HG03039 (cell line): ENCODE data around the gene CDX2.

Source experiments
- ATAC-seq: cut with Tn5 transposase; IDR thresholded peaks from one replicate; pipeline ENCODE4 v1.9.1; 2021; ENCODE audit warnings: mild to moderate bottlenecking, moderate library complexity; ENCODE audit not compliant: unreplicated experiment

CDX2 gene

GRCh38 chr13:27918918-27919658, 50.0 kb downstream of the CDX2 start:
- no peak for ATAC-seq

GRCh38 chr13:27918041-27918917, 50.8 kb downstream of the CDX2 start:
- no peak for ATAC-seq

- no peak for ATAC-seq
Measured at GRCh38 chr13:27917121-27917947, 51.8 kb downstream of the CDX2 start.

GRCh38 chr13:27915301-27916207, 53.6 kb downstream of the CDX2 start:
- no peak for ATAC-seq

- ATAC-seq: no peak
Measured at GRCh38 chr13:27913160-27913559, 56.0 kb downstream of the CDX2 start.

GRCh38 chr13:27911521-27911920, 57.6 kb downstream of the CDX2 start:
- ATAC-seq: no peak
